22Rv1 (cell line): ENCODE measurements around the gene DHRS9.

Experiments used
- H3K27ac ChIP-seq: fragments of 450-650 bp; 2 replicates; pipeline ENCODE4 v1.5.1; 2017
- ZFX ChIP-seq: fragments of 450-650 bp; IDR thresholded peaks from 2 replicates; pipeline ENCODE4 v1.6.1; 2017; ENCODE audit warnings: antibody characterized with exemption, borderline replicate concordance
- TF ChIP-seq, protein P1 (sequence below): fragments of 450-650 bp; IDR thresholded peaks from 2 replicates; pipeline ENCODE4 v1.5.1; 2017; ENCODE audit warnings: mild to moderate bottlenecking

Gene DHRS9

GRCh38 chr2:169139145-169139544 lies 69.8 kb downstream of the DHRS9 start:
- no peak overlapping the region for H3K27ac ChIP-seq
- TF ChIP-seq ZFX: no peak
- TF ChIP-seq, protein P1, sequence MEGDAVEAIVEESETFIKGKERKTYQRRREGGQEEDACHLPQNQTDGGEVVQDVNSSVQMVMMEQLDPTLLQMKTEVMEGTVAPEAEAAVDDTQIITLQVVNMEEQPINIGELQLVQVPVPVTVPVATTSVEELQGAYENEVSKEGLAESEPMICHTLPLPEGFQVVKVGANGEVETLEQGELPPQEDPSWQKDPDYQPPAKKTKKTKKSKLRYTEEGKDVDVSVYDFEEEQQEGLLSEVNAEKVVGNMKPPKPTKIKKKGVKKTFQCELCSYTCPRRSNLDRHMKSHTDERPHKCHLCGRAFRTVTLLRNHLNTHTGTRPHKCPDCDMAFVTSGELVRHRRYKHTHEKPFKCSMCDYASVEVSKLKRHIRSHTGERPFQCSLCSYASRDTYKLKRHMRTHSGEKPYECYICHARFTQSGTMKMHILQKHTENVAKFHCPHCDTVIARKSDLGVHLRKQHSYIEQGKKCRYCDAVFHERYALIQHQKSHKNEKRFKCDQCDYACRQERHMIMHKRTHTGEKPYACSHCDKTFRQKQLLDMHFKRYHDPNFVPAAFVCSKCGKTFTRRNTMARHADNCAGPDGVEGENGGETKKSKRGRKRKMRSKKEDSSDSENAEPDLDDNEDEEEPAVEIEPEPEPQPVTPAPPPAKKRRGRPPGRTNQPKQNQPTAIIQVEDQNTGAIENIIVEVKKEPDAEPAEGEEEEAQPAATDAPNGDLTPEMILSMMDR: no peak

GRCh38 chr2:169139993-169140767 lies 70.8 kb downstream of the DHRS9 start:
- no peak overlapping the region for H3K27ac ChIP-seq
- no peak for TF ChIP-seq ZFX
- TF ChIP-seq, protein P1: no peak

DNA sequence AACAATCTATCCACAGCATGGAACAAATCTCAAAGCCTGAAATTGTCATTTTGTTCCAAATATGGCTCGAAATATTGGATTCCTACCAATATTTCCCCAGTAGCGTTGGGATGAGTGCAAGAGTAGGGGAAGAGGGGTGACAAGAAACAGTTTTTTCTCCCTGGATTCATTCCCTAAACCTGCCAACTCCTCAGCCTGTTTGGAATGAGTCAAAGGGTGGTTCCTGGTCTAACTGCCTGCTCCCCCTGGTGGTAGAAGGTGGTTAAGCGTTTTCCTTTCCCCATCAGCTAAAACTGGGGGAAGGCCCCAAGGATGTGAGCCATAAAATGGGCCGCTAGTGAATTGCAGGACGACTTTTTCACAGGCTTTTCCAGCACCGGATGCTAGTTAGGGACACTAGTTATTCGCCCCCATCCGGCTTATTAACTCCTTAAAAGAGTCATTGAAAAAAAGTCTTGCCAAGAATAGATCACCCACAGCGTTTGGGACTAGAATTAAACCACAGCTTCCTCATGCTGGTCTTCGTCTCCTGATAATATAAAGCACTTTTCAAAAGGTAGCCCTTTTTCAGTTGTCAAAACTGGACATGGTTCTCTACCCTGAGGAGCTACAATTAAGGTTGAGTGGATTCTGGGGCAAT lies 72.5 kb downstream of the DHRS9 start:
- TF ChIP-seq, protein P1: peak; percentile 76
- no peak for TF ChIP-seq ZFX
- no peak overlapping the region for H3K27ac ChIP-seq

- TF ChIP-seq, protein P1: no peak
- no peak for TF ChIP-seq ZFX
- H3K27ac ChIP-seq: no peak overlapping the region
Observed at GRCh38 chr2:169143998-169144397, 74.6 kb downstream of the DHRS9 start.
